Measurements from ENCODE around the gene SPR.

SPR gene

DNA sequence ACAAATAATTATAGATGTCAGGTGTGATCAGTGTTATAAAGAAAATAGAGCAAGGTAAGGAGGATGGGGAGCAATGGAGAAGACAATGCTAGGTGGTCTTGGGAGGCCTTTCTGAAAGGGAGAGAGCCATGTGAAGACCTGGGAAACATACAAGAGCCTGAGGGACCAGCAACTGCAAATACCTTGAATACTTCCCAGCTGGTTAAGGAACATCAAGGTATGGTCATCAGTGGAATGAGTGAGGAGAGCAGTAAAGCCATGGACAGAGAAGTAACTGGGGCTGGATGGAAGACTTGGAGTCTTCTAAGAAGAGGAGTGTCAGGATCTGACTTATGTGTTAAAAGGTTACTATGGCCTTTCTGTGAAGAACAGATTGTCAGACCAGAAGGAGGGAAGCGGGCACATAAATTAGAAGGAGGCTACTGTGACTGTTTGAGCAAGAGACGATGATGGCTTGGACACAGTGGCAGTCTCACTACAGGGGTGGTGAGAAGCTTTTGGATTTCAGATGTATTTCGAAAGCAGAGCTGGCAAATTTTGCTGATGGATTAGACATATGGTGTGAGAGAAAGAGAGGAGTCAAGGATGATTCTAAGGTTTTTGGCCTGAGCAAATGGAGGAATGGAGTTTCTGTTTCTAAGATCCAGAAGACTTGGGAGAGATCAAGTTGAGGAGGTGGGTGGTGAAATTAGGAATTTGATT is 38.6 kb upstream of the SPR start:
- Histone ChIP-seq H3F3A (ENCODE audit: insufficient read depth) (no peaks in the 10 kb centered on the region), H3K9me2 (replicated peaks; ENCODE audit: insufficient read depth, low read length) (no peaks in the 10 kb centered on the region), H3K79me2 (ENCODE audit: insufficient read depth, low read length) (no peaks in the 10 kb centered on the region), H3K36me3 (ENCODE audit: low read length) (no peaks in the 10 kb centered on the region), H3K4me3 (ENCODE audit: insufficient read depth, low read length, poor library complexity, severe bottlenecking) (no peak overlapping the region), H3K9ac (ENCODE audit: low read length) (no peak overlapping the region), H2AFZ (ENCODE audit: low read depth, low read length, severe bottlenecking) (no peak overlapping the region), H3K9me3 (ENCODE audit: insufficient read depth, low read length) (no peaks in the 10 kb centered on the region), H4K20me1 (ENCODE audit: low read depth, low read length) (no peaks in the 10 kb centered on the region), H3K27ac (ENCODE audit: low read depth, low read length) (no peak overlapping the region), H3K4me2 (ENCODE audit: low read depth, low read length, poor library complexity, severe bottlenecking) (no peak overlapping the region), H3K27me3 (ENCODE audit: low read length) (no peaks in the 10 kb centered on the region)
- TF ChIP-seq, protein P1, sequence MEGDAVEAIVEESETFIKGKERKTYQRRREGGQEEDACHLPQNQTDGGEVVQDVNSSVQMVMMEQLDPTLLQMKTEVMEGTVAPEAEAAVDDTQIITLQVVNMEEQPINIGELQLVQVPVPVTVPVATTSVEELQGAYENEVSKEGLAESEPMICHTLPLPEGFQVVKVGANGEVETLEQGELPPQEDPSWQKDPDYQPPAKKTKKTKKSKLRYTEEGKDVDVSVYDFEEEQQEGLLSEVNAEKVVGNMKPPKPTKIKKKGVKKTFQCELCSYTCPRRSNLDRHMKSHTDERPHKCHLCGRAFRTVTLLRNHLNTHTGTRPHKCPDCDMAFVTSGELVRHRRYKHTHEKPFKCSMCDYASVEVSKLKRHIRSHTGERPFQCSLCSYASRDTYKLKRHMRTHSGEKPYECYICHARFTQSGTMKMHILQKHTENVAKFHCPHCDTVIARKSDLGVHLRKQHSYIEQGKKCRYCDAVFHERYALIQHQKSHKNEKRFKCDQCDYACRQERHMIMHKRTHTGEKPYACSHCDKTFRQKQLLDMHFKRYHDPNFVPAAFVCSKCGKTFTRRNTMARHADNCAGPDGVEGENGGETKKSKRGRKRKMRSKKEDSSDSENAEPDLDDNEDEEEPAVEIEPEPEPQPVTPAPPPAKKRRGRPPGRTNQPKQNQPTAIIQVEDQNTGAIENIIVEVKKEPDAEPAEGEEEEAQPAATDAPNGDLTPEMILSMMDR (IDR thresholded peaks at IDR 0.05; ENCODE audit: insufficient read depth, low read length, poor library complexity, severe bottlenecking) = no peak
- TF ChIP-seq EZH2phosphoT487 (conservative IDR thresholded peaks at IDR 0.05; ENCODE audit: low read length) = no peak

DNA sequence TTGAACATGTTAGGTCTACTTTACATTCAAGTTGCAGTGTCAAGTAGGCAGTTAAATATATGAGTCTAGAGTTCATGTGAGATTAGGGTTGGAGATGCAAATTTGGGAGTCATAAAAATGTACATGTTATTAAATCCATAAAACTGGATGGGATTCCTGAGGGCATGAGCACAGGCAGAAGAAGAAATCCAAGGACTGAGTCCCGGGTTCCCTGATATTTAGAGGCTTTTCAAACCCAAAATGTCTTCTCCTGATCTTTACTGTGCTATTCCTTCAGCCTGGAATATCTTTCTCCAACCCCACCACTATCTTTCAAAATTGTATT is 38.1 kb upstream of the SPR start:
- Histone ChIP-seq H4K20me1 (ENCODE audit: low read depth, low read length) (no peaks in the 10 kb centered on the region), H3K27me3 (ENCODE audit: low read length) (no peaks in the 10 kb centered on the region), H2AFZ (ENCODE audit: low read depth, low read length, severe bottlenecking) (no peak overlapping the region), H3F3A (ENCODE audit: insufficient read depth) (no peaks in the 10 kb centered on the region), H3K36me3 (ENCODE audit: low read length) (no peaks in the 10 kb centered on the region), H3K9me3 (ENCODE audit: insufficient read depth, low read length) (no peaks in the 10 kb centered on the region), H3K27ac (ENCODE audit: low read depth, low read length) (no peak overlapping the region), H3K9me2 (replicated peaks; ENCODE audit: insufficient read depth, low read length) (no peaks in the 10 kb centered on the region), H3K4me3 (ENCODE audit: insufficient read depth, low read length, poor library complexity, severe bottlenecking) (no peak overlapping the region), H3K4me2 (ENCODE audit: low read depth, low read length, poor library complexity, severe bottlenecking) (no peak overlapping the region), H3K79me2 (ENCODE audit: insufficient read depth, low read length) (no peaks in the 10 kb centered on the region), H3K9ac (ENCODE audit: low read length) (no peak overlapping the region)
- no peak for TF ChIP-seq EZH2phosphoT487 (conservative IDR thresholded peaks at IDR 0.05; ENCODE audit: low read length)
- TF ChIP-seq, protein P1 (IDR thresholded peaks at IDR 0.05; ENCODE audit: insufficient read depth, low read length, poor library complexity, severe bottlenecking) = no peak

DNA sequence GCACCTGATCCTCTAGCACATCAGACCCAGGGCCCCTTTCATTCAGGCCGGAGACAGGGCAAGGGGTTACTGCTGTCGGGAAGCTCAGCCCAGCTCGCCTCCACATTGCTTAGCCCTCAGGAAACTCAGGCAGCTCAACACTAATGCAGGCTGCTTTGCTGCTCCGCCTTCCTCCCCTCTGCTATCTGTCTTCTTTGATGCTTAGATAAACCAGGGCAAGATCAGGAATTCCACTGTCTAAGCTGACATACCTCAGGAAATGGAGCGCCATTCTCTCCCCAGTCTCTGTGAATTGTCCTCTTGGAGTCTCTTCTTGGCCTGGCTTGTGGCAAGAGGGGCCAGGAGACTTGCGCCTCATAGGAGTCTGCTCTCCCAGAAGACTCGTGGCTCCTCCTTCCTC is 35.9 kb upstream of the SPR start:
- no peak overlapping the region for H3K4me2 ChIP-seq (ENCODE audit: low read depth, low read length, poor library complexity, severe bottlenecking)
- TF ChIP-seq EZH2phosphoT487 (conservative IDR thresholded peaks at IDR 0.05; ENCODE audit: low read length) = no peak
- TF ChIP-seq, protein P1 (IDR thresholded peaks at IDR 0.05; ENCODE audit: insufficient read depth, low read length, poor library complexity, severe bottlenecking) = no peak
- no peaks in the 10 kb centered on the region for H3K27me3 ChIP-seq (ENCODE audit: low read length)

More for the DNA sequence above, 35.9 kb upstream of the SPR start:
- no peaks in the 10 kb centered on the region for H3K79me2 ChIP-seq (ENCODE audit: insufficient read depth, low read length)
- no peak overlapping the region for H3K9ac ChIP-seq (ENCODE audit: low read length)
- H3F3A ChIP-seq (ENCODE audit: insufficient read depth) = no peaks in the 10 kb centered on the region
- H3K36me3 ChIP-seq (ENCODE audit: low read length) = no peaks in the 10 kb centered on the region
- no peak overlapping the region for H3K27ac ChIP-seq (ENCODE audit: low read depth, low read length)
- no peak overlapping the region for H3K4me3 ChIP-seq (ENCODE audit: insufficient read depth, low read length, poor library complexity, severe bottlenecking)
- no peaks in the 10 kb centered on the region for H3K9me2 ChIP-seq (replicated peaks; ENCODE audit: insufficient read depth, low read length)
- H4K20me1 ChIP-seq (ENCODE audit: low read depth, low read length) = no peaks in the 10 kb centered on the region
- H3K9me3 ChIP-seq (ENCODE audit: insufficient read depth, low read length) = no peaks in the 10 kb centered on the region
- no peak overlapping the region for H2AFZ ChIP-seq (ENCODE audit: low read depth, low read length, severe bottlenecking)
